HG02642 (cell line): Measurements from ENCODE around the gene TRABD.

Experiments used
- ATAC-seq: cut with Tn5 transposase; IDR thresholded peaks from one replicate; pipeline ENCODE4 v1.9.1; 2021; ENCODE audit warnings: mild to moderate bottlenecking; ENCODE audit not compliant: unreplicated experiment, poor library complexity

TRABD gene

DNA sequence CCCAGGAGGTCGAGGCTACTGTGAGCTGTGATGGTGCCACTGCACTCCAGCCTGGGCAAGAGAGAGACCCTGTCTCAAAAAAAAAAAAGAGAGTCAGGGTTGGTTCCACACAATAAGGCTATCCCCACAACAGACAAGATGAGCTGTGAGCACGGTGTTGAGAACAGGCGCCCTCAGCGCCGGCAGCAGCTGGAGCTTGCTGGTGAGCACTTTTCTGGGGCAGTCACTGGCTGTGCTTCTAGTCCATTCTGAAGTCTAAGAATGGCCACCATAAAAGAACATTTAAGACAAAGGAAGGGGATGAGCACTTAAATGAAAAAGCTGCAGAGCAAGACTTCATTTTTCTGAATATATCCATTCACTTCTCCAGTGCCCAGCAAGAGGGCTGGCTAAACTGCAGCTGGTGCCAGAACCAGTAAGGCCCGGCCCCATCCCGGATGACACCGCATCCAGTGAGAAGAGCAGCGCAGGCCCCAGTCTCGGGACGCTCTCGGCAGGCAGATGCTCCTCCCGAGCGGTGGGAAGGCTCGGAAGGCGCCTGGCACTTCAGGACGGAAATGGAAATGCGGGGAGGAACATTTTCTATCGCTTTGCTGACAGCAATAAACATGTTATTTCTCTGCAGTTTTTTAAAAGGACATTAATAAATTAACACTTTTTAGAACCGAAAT, 46.9 kb downstream of the TRABD start:
- no peak for ATAC-seq

DNA sequence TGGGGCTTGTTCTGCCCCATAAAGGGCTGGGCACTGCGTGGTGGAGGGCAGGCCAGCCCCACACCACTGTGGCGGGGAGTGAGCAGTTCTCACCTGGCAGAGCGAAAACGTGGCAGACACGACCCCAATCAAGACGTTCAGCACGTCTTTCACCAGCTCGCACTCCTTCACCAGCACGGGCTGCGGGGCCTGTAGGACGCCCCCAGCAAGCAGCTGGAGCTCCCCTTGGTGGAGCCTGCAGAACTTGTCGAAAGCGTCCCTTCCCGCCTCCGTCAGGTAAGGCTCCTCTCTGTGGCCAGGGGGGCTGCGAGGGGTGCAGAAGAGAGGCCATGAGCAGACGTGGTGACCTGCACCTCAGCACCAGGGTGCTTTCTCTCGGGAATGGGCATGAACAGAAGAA, 47.5 kb downstream of the TRABD start:
- ATAC-seq: no peak

DNA sequence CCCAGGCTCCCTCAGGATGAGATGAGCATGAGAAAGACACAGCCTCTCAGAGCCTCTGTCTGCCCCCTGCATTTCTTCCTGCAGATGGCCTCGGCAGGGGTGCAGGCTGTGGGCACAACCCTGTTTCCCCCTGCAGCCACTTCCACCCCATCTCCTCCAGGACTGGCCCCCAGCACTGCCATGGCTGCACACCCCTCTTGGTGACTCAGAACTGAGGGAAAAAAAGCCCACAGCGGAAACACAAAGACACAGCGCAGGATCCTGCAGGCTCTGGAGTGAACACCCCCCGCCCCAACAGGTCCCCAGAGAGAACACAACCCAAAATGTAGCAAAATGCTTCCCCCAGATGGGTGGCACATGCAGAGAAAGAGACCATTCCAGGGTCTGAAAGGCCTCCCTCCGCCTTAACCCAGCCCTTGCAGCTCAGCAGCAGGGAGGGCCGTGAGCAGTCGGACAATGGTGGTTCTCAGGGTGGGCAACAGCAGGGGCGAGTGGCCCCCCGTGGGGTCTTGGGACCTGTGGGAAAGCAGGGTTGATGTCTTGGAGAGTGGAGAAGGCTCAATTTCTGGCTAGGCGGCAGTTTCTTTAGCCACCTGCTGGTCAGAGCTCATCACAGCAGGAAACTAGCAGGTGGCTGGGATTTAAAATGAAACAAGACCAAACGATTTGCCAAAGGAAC, 51.2 kb downstream of the TRABD start:
- no peak for ATAC-seq

DNA sequence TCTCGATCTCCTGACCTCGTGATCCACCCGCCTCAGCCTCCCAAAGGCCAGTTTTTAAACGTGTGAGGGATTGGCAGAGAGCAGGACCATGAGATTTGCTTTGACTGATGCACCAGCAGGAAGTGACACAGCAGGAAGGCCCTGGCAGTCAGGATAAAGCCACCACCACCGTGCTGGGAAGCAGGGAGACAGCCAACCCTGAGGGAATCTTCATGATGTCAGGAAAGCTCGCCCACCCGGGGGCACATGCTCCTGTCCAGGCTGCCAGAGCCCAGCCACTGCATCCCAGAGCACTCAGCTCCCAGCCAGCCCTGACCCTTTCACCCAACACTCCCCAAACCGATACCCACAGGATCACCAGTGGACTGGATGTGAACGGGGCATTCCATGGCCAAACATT, 53.0 kb downstream of the TRABD start:
- no peak for ATAC-seq

DNA sequence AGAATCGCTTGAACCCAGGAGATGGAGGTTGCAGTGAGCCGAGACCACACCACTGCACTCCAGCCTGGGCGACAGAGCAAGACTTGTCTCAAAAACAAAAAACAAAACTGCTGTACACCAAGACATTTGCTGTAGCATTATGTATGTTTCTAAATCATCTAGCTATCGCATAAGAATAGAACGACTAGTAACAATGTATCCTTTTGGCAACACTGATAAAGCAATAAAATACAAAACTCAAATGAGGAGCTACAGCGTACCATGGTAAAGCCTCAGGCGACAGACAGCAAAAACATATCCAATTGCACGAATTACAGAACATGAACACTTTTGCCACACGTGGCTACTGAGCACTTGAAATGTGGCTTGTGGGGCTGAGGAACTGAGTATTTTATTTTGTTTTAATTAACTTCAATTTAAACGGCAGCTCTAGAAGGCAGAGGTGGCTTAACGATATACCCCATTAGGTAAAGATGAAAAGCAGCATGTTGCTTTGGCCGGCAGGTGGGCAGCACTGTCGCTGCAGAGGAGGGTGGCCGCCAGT, 56.8 kb downstream of the TRABD start:
- no peak for ATAC-seq

DNA sequence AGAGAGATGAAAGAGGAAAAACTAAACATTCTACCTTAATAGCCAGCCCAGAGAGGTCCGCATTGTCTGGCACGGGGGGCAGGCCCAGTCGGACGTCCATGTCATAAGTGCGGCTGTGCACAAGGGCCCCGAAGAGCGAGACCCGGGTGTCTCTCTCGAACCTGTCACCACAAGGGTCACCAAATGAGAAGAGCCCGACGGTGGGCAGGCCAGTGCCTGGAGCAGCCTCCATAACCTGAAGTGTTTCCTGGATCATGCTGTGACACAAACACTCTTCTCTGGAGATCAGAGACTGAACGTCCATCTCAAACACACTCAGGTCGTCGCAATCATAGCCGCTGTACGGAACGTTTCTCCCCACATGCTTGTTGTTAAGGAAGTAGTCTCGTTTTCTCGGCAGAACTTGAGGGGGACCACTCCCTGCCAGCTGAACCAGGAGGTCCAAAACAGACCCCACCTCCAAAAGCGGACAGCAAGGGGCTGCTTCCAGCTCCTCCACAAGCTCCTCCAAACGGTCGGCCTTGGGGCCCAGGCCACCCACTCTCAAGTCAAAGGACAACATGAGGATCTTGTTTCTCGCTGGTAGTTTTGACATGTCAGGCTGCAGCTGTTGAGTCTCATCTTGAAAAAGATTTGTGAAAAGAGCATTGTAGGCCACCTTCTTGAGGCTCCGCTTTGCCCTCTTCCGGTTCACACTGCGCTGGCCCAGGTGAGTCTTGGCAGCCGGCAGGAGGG, 58.1 kb downstream of the TRABD start:
- no peak for ATAC-seq

DNA sequence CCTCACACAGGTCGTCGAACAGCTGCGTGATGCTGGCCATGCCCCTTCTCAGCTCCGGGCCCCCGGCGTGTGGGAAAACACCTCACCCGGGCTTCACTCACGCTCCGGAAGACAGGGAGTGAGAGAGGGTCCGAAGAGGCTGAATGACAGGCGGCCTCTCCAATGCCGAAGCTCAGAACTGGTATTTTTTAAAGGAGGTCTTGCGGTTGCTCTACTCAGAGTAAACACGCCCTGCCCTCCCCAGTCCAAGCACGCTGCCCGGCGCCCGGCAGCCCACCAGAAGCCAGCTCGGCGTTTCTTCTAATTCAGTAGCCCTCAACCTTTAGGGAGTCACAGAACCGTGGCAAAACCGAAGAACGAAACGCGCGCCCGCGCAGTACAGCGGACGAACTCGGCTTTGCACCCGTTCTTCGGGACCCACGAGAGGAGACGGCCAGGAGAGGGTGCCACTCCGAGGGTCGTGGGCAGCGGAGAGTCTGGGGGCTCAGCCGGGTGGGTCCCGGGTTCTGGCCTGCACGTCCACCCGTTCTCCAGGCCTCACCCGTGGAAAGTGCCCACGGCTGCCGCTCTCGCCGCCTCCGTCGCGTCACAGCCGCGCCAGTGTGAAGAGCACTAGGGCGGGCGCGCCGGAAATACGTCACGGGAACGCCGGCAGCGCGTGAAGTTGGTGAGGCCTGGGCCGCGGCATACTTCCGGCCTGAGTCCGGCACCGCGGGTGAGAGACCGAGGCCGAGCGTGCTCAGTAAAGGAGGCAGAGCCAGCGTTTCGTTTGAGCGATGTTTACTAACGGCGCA, 58.9 kb downstream of the TRABD start, which contains the start of gene TUBGCP6:
TUBGCP6 (minus strand) TSS at position 604 of the 794 bp plus-strand sequence; CDS start at position 40, 564 bp downstream.
- ATAC-seq: peak; percentile 78

DNA sequence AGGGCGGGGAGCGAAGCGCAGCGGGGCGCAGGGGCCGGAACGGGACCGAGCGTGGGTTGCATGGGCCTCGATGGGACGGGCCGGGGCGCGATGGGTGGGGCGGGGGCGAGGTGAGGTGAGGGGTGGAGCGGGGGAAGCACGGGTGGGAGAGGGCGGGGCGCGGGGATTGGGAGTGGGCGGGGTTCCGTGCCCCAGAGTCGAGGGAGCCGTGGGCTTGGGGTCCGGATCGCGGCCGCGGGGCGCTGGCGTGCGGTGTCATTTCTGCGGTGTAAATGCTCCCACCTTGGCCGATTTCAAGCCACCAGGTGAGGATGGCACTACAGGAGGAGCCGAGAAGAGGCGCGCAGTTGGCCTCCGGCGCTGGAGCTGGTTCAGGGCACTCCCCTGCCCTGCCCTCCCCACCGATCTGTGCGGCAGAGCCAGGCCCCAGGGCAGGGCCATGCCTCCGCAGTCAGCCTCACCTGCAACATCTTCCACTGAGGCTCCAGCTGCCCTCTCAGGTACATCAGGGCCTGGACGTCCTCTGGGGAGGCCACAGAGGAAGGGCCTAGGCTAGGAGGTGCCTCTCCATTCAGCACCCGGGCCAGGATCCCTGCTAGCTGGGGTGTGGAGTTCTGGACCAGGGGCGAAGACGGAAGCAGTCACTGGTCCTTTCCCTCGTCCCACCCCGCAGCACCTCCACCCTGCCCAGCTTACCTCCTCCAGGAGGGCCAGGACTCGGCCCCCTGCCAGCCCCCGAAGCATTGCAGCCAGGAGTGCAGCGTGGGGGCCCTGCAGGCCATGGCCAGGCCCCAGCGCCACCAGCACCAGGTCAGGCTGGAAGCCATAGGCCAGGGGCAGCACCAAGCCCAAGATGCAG, 59.7 kb downstream of the TRABD start:
- no peak for ATAC-seq

DNA sequence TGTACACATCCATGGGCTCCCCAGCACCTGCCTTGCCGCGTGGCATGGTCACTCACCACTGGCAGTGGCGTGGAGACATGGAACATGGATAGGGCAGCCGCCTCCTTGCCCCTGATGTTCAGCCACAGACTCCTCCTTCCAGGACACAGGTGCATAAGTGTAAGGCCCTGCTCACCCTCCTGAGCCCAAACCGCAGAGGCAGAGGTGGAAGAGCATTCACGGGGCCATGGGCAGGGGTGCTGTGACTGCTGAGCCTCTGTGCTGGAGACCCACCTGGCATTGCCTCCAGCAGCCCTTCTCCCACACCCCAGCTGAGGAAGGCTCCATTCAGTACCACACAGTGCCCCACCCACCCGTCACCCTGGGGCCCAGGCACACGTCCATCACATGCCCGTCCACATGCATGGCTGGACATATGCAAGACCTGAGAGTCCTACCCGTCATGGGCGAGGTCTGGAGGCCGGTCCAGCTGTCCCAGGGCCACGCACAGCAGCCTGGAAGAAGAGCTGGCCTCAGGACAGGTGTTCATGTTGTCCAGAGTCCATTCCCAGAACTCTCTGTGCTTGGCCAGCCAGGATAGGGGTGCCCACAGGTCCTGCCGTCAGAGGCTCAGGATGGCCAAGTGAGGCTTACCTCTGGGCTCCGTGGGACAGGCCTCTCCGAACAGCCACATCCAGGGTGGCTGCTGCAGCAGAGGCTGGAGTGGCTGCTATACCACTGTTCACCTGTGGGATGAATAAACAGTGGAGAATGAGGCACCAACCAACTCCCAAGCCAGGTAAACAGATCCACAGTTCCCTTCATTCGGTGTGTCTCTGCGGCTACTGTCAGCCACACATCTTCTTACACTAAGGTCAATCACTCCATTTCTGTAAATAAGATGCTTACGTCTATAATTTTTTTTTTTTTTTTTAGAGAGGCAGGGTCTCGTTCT, 60.8 kb downstream of the TRABD start:
- no peak for ATAC-seq

DNA sequence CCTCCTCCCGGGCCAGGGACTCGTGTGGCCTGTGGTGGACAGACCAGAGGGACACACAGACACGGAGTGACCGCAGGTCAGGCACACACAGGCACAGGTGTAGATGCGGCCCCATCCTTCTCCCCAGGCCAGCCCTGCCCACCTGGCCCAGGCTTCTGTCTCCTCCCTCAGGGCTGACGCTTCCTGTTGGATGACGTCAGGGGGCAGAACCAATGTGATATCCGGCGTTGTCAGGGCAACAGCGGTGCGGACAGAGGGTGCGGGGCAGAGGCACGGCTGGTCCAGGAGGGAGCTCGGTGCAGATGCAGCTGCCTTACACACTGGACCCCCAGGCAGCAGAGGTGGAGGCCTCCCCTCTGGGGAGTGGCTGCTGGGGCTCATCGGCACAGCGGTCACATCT, 62.0 kb downstream of the TRABD start:
- no peak for ATAC-seq

DNA sequence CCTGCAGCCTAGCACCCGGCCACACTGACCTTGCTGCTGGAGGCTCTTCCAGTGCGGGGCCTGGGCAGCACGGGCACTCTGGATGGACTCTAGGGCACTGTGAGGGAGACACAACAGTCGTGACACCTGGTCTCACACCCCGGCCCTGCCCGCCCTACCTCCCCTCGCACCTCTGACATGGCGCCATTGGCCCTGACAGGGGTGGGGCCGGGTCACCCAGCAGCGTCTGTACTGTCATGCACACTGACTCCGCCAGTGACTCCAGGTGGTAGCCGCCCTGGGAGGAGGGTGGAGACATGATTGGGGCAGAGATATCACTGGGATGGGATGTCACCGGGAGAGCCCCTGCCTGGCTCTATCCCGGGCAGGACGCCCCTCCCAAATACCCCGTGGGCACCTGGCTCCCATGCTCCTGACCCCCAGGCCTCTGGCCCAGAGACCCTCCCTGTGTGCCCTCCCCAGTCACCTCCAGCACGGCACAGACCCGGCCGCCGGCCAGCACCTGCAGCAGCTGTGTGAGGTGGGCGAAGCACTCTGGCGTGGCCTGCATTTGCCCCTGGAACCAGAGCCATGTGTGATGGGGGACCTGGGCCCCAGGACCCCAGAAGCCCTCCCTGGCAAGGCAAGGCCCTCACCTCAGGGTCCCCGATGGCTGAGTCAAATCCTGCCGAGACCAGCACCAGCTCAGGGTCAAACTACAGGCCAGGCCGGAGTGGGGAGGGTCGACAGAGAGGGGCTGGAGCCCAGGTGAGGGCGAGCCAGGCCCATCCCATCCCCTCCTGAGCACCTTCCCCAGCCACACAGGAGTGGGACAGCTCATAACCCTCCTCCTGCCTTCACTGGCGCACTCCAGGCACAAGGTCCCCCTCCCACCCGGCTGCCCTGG, 62.7 kb downstream of the TRABD start:
- no peak for ATAC-seq
